KBM-7 (cell line): Measurements from ENCODE around the gene TMEM238L.
A peak's percentile ranks its signal among the peaks of the same experiment; 100 is the strongest.
"Not testable (repeated sequence)": the region's sequence is repeated elsewhere in the genome, so short reads cannot be mapped to it uniquely, and the experiment has no call there.

Experiments used
- DNase-seq: peaks from one replicate; pipeline ENCODE4 v3.0.0-alpha.2; 2015
- in situ Hi-C: fragments of 300-500 bp; cut with MboI; formaldehyde crosslinking; loops from 2 replicates; pipeline ENCODE4 v1.14.3; 2020; ENCODE audit warnings: low sequenced_read_pairs, low pct_unique_long_range_greater_than_20kb, mixed read lengths

Gene TMEM238L, protein sequence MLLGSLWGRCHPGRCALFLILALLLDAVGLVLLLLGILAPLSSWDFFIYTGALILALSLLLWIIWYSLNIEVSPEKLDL

DNA sequence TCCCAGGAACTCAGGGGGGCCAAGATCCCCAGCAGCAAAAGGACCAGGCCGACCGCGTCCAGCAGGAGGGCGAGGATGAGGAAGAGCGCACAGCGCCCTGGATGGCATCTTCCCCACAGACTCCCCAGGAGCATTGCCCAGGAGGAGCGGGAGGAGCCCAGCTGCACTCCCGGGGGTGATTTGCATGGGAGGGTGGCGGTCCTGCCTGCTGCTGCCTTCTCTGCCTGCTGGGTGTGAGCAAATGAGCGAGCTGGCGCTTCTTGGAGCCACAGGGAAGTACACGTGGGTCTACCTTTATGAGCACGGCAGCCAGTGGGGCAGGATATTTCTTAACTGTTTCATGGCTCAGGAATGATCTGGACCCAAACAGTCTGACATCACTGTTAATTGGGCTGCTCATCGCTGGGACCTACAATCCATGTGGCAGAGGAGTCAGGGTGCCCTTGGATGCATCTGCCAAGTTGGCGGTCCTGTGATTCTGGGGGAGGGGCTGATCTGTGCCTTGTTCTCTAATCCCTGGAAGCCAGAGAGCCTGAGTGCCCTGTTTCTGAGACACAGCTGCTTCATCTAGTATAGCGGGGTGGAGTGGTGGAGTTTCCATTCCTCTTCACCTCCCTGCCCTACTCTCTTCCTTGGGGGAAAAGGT is at the start of gene TMEM238L:
TSS of gene TMEM238L (minus strand) at position 270 of the 646 bp plus-strand sequence. CDS start at position 134, 136 bp downstream.
- in situ Hi-C loops: no loop called here
- no peak for DNase-seq

DNA sequence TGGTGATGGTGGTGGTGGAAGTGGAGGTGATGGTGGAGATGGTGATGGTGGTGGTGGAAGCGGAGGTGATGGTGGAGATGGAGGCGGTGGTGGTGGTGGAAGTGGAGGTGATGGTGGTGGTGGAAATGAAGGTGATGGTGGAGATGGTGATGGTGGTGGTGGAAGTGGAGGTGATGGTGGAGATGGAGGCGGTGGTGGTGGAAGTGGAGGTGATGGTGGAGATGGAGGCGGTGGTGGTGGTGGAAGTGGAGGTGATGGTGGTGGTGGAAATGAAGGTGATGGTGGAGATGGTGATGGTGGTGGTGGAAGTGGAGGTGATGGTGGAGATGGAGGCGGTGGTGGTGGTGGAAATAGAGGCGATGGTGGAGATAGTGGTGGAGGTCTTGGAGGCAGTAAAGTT is 42.7 kb upstream of the TMEM238L start:
- in situ Hi-C loops: loop anchor here (25.0 kb wide), 1 partner anchor 209 kb away; no protein-coding TSS in a partner anchor
- not testable (repeated sequence) for DNase-seq

DNA sequence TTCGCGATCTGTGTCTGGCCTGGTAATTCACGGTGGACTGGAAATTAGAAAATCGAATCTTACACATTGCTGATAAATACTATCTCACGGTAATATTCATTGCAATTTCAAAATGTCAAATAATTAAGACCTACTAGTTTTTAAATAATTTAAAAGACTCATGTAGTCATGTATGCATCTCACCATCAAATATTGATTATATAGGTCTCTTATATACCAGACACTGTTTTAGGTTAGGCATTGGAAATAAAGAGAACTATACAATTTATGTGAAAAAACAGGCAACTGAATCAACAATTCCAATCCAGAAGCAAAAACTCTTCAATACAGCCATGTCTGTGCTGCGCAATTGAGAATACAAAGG is 41.5 kb upstream of the TMEM238L start:
- in situ Hi-C loops: loop anchor here (25.0 kb wide), 1 partner anchor 208 kb away; no protein-coding TSS in a partner anchor
- DNase-seq: no peak

DNA sequence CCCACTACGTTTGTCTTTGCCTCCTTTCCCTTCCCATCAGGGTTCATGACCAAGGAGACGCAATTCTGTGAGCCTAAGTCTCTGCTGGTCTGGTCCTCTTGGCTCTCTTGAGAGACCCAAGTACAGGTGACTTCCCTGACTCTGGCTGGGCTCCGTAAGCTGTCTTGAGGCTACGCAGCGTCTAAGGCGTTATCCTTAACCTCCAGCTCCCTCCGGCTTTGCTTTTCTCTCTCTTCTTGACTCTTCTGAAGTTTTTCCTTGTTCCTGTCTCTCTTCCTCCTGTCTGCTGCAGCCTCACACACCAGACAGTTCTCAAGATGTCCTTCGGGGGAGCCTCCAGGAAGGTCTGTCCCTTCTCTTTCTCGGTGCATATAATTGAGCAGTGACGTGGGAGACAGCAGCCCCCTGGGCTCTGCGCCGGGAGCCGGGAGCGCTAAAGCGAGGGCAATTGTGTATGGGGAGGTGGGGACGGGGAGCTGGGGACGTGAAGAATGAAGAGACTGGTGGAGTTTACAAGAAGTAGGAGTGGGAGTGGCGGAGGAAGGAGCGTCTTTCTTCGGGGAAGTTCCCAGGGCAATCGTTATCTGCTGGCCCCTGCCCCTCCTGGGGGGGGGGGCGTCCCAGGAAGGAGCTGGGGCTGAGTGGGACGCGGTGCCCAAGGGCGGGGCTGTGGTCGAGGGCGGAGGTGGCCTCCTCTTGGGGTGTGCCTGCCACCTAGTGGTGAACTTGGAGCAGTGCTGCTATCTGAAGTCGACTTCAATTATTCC is 40.9 kb upstream of the TMEM238L start:
- peak; percentile 71 for DNase-seq

DNA sequence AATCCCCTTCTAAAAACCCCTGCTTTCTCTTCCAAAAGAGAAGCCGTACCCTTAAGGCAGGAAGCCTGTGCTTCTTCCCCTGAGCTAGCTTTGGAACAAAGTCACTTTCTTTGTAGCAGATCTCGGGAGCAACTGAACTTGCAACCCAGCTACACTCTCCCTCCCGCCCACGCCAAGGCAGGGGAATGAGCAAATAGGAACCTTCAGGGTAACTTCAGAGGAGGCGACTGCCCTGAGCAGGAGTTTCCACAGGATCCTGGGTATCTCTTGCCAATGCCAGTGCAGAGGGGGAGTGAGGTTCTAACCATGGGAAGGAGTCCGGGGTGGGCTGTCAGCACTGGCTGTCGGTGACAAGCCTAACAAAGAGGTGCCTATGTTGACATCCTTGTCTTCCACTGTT is 39.9 kb upstream of the TMEM238L start:
- in situ Hi-C loops: loop anchor here (25.0 kb wide), 1 partner anchor 207 kb away; no protein-coding TSS in a partner anchor
- no peak for DNase-seq

More for the DNA sequence above, 40.9 kb upstream of the TMEM238L start:
- in situ Hi-C loops: loop anchor here (25.0 kb wide), 1 partner anchor 208 kb away; no protein-coding TSS in a partner anchor

DNA sequence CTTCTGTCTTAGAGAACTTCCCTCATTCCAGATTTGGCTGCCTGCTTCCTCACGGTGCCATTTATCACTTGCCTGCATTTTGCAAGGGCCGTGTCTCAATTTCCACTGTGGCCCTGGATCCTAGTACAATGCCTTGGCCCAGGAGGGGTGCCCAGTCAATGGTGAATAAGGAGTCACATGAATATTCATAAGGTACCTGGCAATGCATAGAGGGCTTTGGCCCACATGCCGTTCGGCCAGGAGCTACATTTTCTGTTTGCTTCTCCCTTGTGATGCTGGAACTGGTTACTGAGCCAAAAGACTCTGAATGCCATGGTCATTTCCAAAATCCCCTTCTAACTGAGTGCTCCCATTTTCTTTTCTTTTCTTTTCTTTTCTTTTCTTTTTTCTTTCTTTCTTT is 38.8 kb upstream of the TMEM238L start:
- in situ Hi-C loops: loop anchor here (25.0 kb wide), 1 partner anchor 205 kb away; no protein-coding TSS in a partner anchor
- no peak for DNase-seq

DNA sequence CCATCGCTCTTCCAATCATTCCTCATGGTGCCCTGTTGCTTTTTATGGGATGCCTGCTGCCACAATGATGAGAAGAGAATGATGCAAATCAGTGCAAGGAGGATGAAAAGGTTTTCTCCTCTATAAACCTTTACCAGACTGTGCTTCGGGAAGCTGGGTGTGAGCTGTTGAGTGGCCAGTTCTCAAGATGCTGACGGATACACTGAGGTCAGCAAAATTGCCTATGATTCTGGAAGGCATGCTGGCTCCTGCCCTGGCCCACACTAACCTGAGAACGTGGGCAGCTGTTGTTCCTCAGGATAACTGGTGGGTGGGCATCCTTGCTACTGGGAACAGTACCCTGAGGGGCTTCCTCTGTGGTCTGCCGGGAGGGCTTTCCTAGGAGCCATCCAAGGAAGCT is 34.8 kb upstream of the TMEM238L start:
- no peak for DNase-seq
- in situ Hi-C loops: loop anchor here (25.0 kb wide), 1 partner anchor 201 kb away; no protein-coding TSS in a partner anchor

DNA sequence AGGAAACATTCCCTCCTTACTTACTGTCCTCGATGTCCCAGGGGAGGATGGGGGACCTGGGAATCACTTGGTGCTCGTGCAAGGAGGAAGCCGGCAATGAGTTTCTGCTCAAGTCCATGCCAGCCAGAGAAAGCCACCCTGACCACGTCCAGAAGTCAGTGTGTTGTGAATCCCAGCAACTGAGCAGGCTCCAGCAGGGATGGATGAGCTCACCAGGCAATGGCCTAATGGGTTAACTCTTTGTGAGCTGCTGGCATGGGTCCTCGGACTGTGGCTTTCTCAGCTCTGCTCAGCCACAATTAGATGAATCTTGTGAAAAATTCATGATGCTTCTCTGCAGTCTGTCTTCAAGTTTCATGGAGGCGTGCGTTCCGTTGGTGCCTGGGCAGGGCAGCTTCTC is 34.0 kb upstream of the TMEM238L start, which contains the start of gene PIRT:
TSS of gene PIRT (minus strand) at position 167 of the 400 bp plus-strand sequence. CDS start 12,442 bp downstream, outside the sequence.
- DNase-seq: no peak
- in situ Hi-C loops: loop anchor here (25.0 kb wide), 1 partner anchor 201 kb away; no protein-coding TSS in a partner anchor

DNA sequence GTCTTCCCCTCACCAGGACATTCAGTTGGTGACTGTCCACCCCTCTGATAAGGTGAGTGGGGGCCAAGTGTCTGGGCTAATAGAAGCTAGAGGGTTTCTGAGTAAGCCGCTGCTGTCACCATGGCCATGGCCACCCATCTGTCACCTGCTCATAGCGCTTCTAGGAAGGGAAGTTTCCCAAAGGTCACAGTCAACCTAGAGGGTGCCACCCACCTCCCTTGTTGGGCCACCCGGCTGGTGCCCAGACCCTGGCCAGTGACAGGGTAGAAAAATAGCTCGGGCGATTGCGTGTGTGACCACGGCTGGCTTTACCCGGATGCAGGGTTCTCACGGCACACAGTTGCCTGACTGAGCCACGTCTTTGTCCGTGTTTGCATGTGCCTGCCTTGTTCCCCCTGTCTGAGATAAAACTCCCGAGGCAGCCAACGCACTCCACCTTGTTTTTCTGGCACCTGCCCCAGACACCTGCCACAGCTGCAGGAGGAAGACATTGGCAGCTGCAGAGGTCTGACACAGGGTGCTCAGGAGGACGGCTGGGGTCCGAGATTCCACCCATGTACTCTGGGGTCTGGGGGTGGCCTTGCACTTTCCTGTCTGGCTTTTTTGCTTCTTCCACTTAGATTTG is 33.2 kb upstream of the TMEM238L start:
- in situ Hi-C loops: loop anchor here (25.0 kb wide), 1 partner anchor 200 kb away; no protein-coding TSS in a partner anchor

DNA sequence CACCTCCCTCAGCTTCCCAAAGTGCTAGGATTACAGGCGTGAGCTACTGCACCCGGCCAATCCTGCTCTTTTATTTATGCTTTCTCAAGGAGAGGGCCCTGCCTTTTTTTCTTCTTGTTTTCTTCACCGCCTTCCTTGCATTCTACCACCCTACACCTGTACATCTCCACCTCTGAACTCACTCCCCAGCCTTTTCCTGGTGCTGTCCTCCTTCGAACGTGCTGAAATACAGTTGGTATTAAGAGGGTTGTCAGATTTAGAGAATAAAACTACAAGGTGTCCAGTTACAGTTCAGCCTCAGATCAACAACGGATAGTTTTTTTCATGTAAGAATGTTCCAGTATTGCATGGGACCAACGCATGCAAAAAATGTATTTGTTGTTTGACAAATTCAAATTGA is 32.2 kb upstream of the TMEM238L start:
- no peak for DNase-seq
- in situ Hi-C loops: loop anchor here (25.0 kb wide), 1 partner anchor 199 kb away; no protein-coding TSS in a partner anchor

More for the DNA sequence above, 33.2 kb upstream of the TMEM238L start:
- DNase-seq: no peak

DNA sequence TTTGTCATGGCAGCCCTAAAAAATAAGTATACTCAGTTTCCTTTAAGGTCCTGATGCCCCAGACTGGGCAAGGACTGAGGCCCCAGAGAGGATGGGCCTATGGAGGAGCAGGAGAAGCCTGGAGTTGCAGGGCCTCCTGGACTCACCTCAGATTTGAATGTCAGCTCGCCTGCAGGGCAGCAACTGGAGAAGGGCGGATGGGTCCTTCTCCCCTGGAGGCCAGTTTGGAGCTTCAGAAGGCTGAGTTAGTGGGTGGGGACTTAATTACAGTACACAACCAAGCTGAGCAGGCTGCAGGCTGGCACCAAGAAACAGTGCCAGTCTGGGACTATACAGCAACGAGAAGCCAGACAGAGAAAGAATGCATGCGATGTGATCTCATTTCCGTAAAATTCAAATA is 27.8 kb upstream of the TMEM238L start:
- in situ Hi-C loops: loop anchor here (25.0 kb wide), 1 partner anchor 194 kb away; no protein-coding TSS in a partner anchor
- DNase-seq: no peak

DNA sequence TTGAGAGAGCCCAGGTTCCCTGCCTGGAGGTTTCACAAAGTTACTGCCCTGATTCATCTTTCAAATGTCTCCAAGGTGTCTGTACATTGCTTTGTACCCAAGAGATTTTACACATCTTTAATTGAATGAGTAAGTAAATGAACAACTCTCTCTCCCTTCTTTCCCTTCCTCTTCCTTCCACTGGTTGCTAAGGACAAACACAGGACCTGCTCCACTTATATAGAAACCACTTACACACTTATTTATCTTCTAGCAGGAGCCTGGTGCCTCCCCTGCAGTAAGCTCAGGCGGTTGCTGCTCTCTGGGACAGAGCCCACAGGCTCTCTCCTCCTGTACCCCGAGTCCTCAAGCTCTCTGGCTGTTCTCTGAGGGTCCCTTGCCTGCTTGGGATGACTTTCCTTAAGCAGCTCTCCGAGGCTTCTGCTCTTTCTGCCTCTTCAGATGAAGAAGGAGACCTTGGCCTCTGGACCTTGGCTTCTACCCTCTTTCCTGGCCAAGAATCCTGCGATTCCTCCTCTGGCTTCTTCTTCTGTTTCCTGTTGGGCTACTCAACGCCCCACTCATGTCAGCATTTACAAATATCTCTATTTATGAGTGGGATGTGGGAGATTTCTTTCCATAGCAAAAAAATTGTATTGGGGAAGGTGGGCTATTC is 24.1 kb upstream of the TMEM238L start:
- DNase-seq: no peak
- in situ Hi-C loops: loop anchor here (25.0 kb wide), 1 partner anchor 191 kb away; no protein-coding TSS in a partner anchor

DNA sequence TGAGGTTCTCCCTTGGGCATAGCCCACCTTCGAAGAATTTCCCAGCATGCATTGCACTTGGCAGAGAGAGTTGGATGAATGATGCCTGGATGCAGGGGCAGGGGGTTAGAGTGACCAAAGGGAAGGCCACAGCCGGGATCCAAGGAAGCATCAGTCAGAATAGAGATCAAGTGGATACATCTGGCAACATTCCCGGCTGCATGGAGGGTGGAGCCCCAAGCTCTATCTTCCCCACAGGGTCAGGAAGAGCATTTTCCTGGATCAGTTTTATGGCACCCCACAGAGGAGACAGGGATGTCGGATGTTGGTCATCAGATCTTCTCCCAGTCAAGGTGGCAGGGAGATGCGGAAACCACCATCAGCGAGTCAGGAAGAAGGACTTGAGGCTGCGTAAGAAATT is 21.0 kb upstream of the TMEM238L start:
- in situ Hi-C loops: loop anchor here (25.0 kb wide), 1 partner anchor 188 kb away; no protein-coding TSS in a partner anchor
- no peak for DNase-seq

DNA sequence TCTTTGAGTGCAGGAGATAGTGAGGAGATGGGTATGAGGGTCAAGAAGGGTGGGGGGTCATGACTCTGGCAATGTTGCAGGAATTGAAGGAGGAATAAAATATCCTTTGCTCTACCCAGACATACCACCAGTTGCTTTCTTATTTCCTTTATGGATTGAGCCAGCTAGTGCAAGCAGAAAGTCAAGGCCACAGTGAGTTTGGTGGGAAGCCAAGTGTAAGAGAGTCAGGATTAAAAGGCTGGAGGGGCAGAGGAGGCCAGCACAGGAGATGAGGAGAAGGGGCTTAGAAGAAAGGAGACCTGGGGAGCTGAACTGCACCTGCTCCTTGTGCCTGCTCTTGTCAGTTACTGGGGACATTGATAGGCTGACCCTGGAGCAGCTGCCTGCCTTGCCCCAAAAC is 17.9 kb upstream of the TMEM238L start:
- in situ Hi-C loops: no loop called here
- no peak for DNase-seq

DNA sequence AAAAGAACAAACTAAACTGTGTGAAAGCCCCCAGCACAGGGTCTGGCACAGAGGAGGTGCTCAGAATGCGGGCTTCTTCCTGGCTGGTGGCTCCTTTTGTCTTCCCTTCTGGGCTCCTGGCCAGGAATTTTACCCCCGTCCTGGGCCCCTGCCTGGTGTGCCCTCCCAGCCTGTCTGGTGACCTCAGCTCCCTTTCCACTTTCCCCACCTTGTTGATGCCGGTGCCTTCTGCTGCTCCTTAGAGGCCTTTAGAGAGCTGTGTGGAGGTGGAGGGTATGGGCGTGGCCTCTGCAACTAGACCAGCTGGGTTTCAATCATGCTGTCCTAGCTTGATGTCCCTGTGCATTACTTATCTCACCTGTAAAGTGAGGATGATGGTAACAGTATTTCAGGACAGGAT is 17.2 kb upstream of the TMEM238L start:
- DNase-seq: no peak
- in situ Hi-C loops: no loop called here

DNA sequence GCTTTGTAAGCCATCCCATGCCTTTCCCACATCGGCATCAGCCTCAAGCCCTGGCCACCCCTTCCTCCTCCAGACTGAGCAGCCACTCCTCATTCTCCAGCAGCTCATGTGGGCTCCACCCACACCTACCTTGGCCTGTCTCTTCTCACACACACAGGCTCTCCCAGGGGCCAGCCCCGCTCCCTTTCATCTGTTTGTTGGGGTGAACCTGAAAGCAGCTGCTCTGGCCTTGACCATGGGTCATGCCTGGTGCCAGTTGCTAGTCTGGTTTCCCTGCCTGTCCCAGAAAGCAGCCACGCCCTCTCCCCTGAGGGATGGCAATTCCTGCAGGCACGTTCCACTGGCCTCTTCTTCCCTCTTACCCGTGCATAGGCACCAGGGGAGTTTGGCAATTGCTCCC is 11.4 kb upstream of the TMEM238L start:
- no peak for DNase-seq
- in situ Hi-C loops: no loop called here

DNA sequence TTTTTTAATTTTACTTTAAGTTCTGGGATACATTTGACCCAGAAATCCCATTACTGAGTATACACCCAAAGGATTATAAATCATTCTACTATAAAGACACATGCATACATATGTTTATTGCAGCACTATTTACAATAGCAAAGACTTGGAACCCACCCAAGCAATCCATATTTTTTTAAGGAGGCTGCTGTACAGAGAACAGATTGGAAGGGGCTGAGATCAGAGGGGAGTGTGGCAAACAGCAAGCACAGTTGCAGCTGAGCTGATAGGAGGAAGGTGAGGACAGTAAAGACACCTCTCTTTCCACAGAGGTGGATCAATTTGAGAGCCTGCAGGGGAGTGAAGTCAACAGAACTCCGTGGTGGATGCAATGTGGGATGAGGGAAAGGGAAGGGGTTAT is 10.2 kb upstream of the TMEM238L start:
- DNase-seq: no peak
- in situ Hi-C loops: no loop called here

DNA sequence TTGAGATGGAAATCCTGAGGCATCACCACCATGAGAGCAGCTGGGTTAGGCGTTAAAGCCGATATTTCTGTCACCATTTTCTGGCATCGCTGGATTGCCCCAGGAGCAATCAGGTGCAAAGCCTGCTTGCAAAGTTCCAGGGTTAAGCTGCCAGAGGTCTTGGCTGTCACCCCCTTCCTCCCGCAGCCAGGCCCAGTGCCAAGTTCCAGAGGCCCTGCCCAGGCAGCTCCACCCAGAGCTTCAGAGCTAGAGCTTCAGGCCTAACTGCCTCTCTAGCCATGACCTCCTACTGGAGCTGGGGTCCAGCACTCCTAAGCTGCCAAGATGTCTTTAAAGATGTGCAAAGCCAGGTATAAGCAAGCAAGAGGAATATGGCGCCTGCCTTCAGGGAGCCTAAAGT is 8.8 kb upstream of the TMEM238L start:
- in situ Hi-C loops: no loop called here
- no peak for DNase-seq

DNA sequence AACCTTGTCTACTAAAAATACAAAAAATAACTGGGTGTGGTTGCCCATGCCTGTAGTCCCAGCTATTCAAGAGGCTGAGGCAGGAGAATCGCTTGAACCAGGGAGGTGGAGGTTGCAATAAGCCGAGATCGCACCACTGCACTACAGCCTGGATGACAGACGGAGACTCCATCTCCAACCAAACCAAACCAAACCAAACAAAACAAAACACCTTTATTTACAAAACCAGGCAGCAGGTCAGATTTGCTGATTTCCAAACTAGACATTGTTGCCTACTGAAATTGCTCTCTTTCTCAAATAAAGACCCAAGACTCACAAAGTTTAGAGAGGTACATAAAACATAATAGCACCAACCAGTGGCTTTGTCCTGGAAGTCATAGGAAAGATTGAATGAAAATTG is 5.7 kb upstream of the TMEM238L start:
- DNase-seq: no peak

More for the DNA sequence above, 5.7 kb upstream of the TMEM238L start:
- in situ Hi-C loops: no loop called here
